ENCODE measurements around the gene WIZ.
A peak's percentile ranks its signal among the peaks of the same experiment; 100 is the strongest.

Gene WIZ

DNA sequence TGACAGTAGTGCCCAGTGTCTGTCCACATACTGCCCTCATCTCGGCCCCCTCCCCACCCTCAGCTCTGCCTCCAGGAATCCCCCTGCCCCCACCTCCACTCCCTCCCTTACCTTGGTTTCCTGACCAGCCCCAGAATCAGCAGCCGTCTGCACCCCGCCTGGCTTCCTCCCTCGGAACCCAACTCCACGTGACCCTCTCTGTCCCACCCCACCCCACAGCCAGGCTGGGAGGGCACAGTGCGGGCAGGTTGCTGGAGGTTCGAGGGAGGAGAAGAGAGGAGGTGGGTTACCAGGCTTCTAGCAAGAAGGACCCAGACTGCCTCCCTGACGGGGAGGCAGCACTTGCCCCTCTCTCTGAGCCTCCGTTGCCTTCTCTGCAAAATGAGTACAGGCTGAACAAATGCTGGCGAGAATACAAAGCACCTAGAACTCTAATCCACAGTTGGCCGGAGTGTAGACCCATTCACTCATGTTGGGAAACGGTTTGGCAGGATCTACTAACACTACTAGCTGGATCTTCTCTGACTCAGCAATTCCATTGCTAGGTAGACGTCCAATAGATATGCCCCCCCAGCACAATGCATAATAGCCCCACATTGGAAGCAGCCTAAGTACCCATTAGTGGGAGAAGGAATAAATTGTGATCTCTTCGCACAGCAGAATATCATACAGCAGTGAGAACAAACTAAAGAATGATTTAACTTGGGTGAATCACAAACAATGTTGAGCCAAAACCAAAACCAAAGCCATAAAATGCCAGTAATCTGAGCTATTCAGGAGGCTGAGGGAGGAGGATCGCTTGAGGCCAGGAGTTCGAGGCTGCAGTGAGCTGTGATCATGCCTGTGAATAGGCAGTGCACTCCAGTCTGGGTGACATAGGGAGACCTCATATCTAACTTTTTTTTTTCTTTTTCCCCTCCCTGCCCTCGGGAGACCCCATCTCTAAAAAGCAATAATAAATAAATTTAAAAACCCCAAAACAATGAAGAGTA, 14.9 kb upstream of the WIZ start, which contains the start of gene RASAL3:
Gene RASAL3, minus strand, starts transcription at position 151 of the 992 bp plus-strand sequence. CDS start 186 bp downstream, outside the sequence.
- DNase-seq = peak in 2 of 3 donors; percentile 74 to 83
- Histone ChIP-seq H3K36me3 (ENCODE audit: control insufficient read depth in 4 of 4, insufficient read depth in 4 of 4, low read length in 3 of 4) (peaks cover 5 to 19% (median 12%) of the 10 kb centered on the region in 4 experiments), H3K4me3 (ENCODE audit: control insufficient read depth in 1 of 7, extremely low read depth in 1 of 7, insufficient read depth in 4 of 7, low read depth in 2 of 7, low read length in 6 of 7) (peak within 1 kb of the TSS; percentile 58 to 84 (median 72)), H3K27me3 (replicated peaks in 2 of 5; ENCODE audit: control insufficient read depth in 4 of 5, insufficient read depth in 5 of 5, low read length in 4 of 5) (no peaks in the 10 kb centered on the region), H3K27ac (ENCODE audit: insufficient read depth in 1 of 2, low read depth in 1 of 2, low read length in 2 of 2, poor library complexity in 1 of 2, severe bottlenecking in 2 of 2) (peak within 1 kb of the TSS; percentile 77 to 90), H3K4me1 (ENCODE audit: control extremely low read depth in 1 of 4, control insufficient read depth in 4 of 4, insufficient read depth in 4 of 4, low read length in 3 of 4) (peaks cover 25 to 82% (median 74%) of the 10 kb centered on the region in 4 experiments), H3K9me3 (ENCODE audit: control extremely low read depth in 1 of 5, control insufficient read depth in 4 of 5, insufficient read depth in 2 of 5, low read depth in 1 of 5, low read length in 4 of 5) (no peaks in the 10 kb centered on the region)
- CTCF ChIA-PET = interaction anchor here (1.2 to 5.6 kb wide), 7 partner anchors 9 to 90 kb away, joined by 3 to 30 read pairs (median 9); partner anchors contain the start of genes AKAP8L and PGLYRP2
- 16% methylated on average over 10 of the region's 17 CpGs for WGBS (ENCODE audit: insufficient coverage)
- POLR2A ChIA-PET = interaction anchor here (0.9 to 2.7 kb wide), 7 partner anchors 10 to 50 kb away, joined by 3 to 17 read pairs (median 12); partner anchors contain the start of genes AKAP8L and PGLYRP2

DNA sequence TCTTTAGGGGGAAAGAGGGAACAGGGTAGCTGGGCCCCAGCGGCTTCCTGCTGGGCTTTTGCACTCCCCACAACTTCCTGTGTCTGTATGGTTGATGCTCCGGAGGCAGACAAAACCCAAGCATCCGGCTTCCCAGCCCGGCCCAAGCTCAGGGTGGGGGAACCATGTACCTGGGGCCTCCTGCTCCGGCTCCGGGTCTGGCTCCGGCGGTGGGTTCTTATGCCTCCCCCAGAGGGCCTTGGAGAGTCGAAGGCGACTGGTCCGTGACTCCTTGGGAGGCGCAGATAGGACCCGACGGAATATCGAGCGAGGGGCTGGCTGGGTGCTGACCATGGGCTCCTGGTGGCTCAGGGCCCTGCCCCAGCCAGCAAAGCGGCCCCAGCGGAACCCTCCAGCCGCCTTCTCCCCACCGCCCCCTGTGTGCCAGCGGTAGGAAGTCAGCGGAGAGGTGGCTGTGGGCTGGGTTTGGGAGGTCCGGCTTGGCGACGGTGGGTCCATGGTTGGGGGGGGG, 14.2 kb upstream of the WIZ start:
- H3K27ac ChIP-seq (ENCODE audit: insufficient read depth in 1 of 2, low read depth in 1 of 2, low read length in 2 of 2, poor library complexity in 1 of 2, severe bottlenecking in 2 of 2) = peak overlapping the region; percentile 77 to 90
- DNase-seq = peak; percentile 72 to 90 (median 86)

DNA sequence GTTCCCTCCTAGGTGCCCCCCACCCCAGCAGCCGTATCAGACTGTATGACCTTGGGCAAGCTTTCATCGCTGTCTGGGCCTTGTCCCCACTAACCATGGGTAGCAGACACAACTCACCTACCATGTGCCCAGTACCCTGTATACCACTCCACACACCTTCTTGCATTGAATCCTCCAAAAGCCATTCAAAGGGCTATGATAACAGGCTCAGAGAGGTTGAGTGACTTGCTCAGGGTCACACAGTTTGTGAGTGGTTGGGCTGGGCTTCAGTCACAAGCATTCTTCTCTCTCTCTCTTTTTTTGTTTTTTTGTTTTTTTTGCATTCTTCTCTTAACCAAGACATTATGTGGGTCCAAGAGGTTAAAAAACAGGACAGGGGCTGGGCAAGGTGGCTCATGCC, 11.9 kb upstream of the WIZ start:
- DNase-seq = no peak
- peaks cover 5 to 38% (median 27%) of the 10 kb centered on the region in 4 experiments for H3K36me3 ChIP-seq (ENCODE audit: control insufficient read depth in 4 of 4, insufficient read depth in 4 of 4, low read length in 3 of 4)
- H3K4me3 ChIP-seq (ENCODE audit: control insufficient read depth in 1 of 7, extremely low read depth in 1 of 7, insufficient read depth in 4 of 7, low read depth in 2 of 7, low read length in 6 of 7) = no peak overlapping the region
- CTCF ChIA-PET = interaction anchor here (1.3 to 3.2 kb wide), 2 partner anchors 10 to 83 kb away, joined by 4 to 16 read pairs; partner anchors contain the start of gene WIZ
- H3K9me3 ChIP-seq (ENCODE audit: control extremely low read depth in 1 of 5, control insufficient read depth in 4 of 5, insufficient read depth in 2 of 5, low read depth in 1 of 5, low read length in 4 of 5) = no peaks in the 10 kb centered on the region
- peak overlapping the region in 1 of 2 experiments; percentile 34 for H3K27ac ChIP-seq (ENCODE audit: insufficient read depth in 1 of 2, low read depth in 1 of 2, low read length in 2 of 2, poor library complexity in 1 of 2, severe bottlenecking in 2 of 2)
- 100% methylated on average over 2 of the region's 2 CpGs for WGBS (ENCODE audit: insufficient coverage)
- H3K27me3 ChIP-seq (replicated peaks in 2 of 5; ENCODE audit: control insufficient read depth in 4 of 5, insufficient read depth in 5 of 5, low read length in 4 of 5) = no peaks in the 10 kb centered on the region
- POLR2A ChIA-PET = no interaction called here
- H3K4me1 ChIP-seq (ENCODE audit: control extremely low read depth in 1 of 4, control insufficient read depth in 4 of 4, insufficient read depth in 4 of 4, low read length in 3 of 4) = peaks cover 21 to 52% (median 45%) of the 10 kb centered on the region in 4 experiments

More for the DNA sequence above, 14.2 kb upstream of the WIZ start:
- CTCF ChIA-PET = interaction anchor here (1.1 to 5.6 kb wide), 9 partner anchors 9 to 91 kb away, joined by 3 to 30 read pairs (median 9); partner anchors contain the start of genes AKAP8L, PGLYRP2 and WIZ
- H3K4me3 ChIP-seq (ENCODE audit: control insufficient read depth in 1 of 7, extremely low read depth in 1 of 7, insufficient read depth in 4 of 7, low read depth in 2 of 7, low read length in 6 of 7) = peak overlapping the region; percentile 58 to 84 (median 72)
- no peaks in the 10 kb centered on the region for H3K9me3 ChIP-seq (ENCODE audit: control extremely low read depth in 1 of 5, control insufficient read depth in 4 of 5, insufficient read depth in 2 of 5, low read depth in 1 of 5, low read length in 4 of 5)
- POLR2A ChIA-PET = interaction anchor here (0.6 to 2.7 kb wide), 12 partner anchors 10 to 87 kb away, joined by 3 to 17 read pairs (median 4); partner anchors contain the start of genes AKAP8, AKAP8L and PGLYRP2
- 0% methylated on average over 16 of the region's 25 CpGs for WGBS (ENCODE audit: insufficient coverage)
- peaks cover 25 to 74% (median 66%) of the 10 kb centered on the region in 4 experiments for H3K4me1 ChIP-seq (ENCODE audit: control extremely low read depth in 1 of 4, control insufficient read depth in 4 of 4, insufficient read depth in 4 of 4, low read length in 3 of 4)
- H3K27me3 ChIP-seq (replicated peaks in 2 of 5; ENCODE audit: control insufficient read depth in 4 of 5, insufficient read depth in 5 of 5, low read length in 4 of 5) = no peaks in the 10 kb centered on the region
- peaks cover 5 to 23% (median 15%) of the 10 kb centered on the region in 4 experiments for H3K36me3 ChIP-seq (ENCODE audit: control insufficient read depth in 4 of 4, insufficient read depth in 4 of 4, low read length in 3 of 4)

DNA sequence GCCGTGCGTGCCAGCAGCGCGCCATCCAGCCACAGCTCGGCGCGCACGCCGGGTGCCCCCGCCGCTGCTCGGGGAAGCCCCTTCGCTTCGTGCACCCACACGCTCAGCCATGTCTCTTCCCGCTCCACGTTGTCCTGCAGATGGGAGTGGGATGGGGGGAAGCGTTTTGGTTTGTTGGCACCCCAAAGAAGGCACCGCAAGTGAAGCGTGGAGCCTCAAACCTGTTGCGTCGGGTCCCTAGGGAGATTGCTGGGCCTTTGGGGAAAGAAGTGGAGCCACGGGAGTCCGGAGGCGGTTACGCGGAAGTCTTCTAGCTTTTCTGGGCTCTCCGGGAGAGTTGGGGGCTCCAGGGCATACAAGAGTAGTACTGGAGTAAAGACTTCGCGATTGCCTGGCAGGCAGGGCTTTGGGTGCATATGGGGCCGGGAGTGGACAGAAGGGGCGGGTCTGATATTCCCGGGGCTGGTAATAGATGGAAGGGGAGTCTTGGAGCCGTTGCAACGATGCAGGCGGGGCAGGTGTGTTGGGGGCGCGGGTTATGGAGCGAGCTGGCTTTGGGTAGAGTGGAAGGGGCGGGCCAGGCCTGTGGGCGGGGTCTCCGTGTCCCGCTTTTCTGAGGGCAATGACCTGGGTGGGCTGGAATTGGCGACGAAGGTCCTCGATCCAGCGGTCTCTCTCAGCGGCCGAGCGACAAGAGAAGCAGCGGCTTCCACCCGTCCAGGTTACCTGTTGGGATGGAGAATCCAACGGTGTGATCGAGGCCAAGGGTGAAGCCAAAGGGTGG, 8.1 kb upstream of the WIZ start:
- Histone ChIP-seq H3K4me1 (ENCODE audit: control extremely low read depth in 1 of 4, control insufficient read depth in 4 of 4, insufficient read depth in 4 of 4, low read length in 3 of 4) (peaks cover 2 to 17% (median 11%) of the 10 kb centered on the region in 4 experiments), H3K4me3 (ENCODE audit: control insufficient read depth in 1 of 7, extremely low read depth in 1 of 7, insufficient read depth in 4 of 7, low read depth in 2 of 7, low read length in 6 of 7) (no peak overlapping the region), H3K36me3 (ENCODE audit: control insufficient read depth in 4 of 4, insufficient read depth in 4 of 4, low read length in 3 of 4) (peaks cover 22 to 76% (median 59%) of the 10 kb centered on the region in 4 experiments), H3K27ac (ENCODE audit: insufficient read depth in 1 of 2, low read depth in 1 of 2, low read length in 2 of 2, poor library complexity in 1 of 2, severe bottlenecking in 2 of 2) (no peak overlapping the region), H3K27me3 (replicated peaks in 2 of 5; ENCODE audit: control insufficient read depth in 4 of 5, insufficient read depth in 5 of 5, low read length in 4 of 5) (no peaks in the 10 kb centered on the region), H3K9me3 (ENCODE audit: control extremely low read depth in 1 of 5, control insufficient read depth in 4 of 5, insufficient read depth in 2 of 5, low read depth in 1 of 5, low read length in 4 of 5) (no peaks in the 10 kb centered on the region)
- ChIA-PET CTCF (interaction anchor here (0.7 to 0.8 kb wide), 2 partner anchors 9 to 379 kb away, joined by 3 read pairs; no protein-coding TSS in a partner anchor), POLR2A (interaction anchor here (0.5 kb wide), 1 partner anchor 891 kb away, joined by 4 read pairs; no protein-coding TSS in a partner anchor)
- DNase-seq = no peak
- WGBS (ENCODE audit: insufficient coverage) = 98% methylated on average over 41 of the region's 54 CpGs

DNA sequence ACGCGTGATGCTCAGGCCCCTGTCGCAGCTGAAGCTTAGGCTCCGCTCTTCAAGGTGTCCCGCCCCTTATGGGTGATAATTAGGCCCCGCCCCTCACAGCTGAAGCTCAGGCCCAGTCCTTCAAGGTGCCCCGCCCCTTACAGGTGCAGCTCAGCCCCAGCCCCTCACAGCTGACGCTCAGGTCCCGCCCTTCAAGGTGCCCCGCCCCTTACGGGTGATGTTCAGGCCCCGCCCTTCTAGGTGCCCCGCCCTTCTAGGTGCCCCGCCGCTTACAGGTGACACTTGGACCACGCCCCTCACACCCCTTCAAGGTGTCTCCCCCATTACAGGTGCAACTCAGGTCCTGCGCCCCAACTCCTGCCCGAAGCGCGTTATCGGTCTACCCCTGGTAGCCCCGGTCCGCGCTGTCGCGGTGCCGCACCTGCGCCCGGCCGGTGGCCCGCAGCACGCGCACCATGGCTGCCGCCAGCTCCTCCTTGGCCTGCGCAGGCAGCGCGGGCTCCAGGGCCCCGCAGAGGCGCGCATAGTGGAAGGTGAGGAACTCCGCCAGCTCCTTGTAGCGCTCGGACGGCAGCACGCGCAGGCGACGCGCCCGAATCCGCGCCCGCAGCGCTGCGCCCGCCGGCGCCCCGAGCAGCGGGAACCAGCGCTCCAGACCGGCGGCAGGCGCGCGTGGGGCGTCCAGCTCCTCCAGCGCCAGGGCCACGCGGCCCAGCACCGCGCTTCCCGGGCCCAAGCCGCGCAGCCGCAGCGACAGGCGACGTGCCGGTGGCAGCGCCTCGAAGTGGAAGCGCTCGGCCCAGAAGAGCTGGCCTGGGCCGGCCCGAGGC, 7.3 kb upstream of the WIZ start:
- no peak for DNase-seq
- 97% methylated on average over 78 of the region's 86 CpGs for WGBS (ENCODE audit: insufficient coverage)
- POLR2A ChIA-PET = interaction anchor here (0.5 to 1.0 kb wide), 3 partner anchors 10 to 110 kb away, joined by 3 to 5 read pairs (median 4); no protein-coding TSS in a partner anchor
- H3K27ac ChIP-seq (ENCODE audit: insufficient read depth in 1 of 2, low read depth in 1 of 2, low read length in 2 of 2, poor library complexity in 1 of 2, severe bottlenecking in 2 of 2) = no peak overlapping the region
- no peaks in the 10 kb centered on the region for H3K9me3 ChIP-seq (ENCODE audit: control extremely low read depth in 1 of 5, control insufficient read depth in 4 of 5, insufficient read depth in 2 of 5, low read depth in 1 of 5, low read length in 4 of 5)
- H3K4me1 ChIP-seq (ENCODE audit: control extremely low read depth in 1 of 4, control insufficient read depth in 4 of 4, insufficient read depth in 4 of 4, low read length in 3 of 4) = peaks cover 0 to 9% (median 4%) of the 10 kb centered on the region in 4 experiments
- CTCF ChIA-PET = interaction anchor here (0.7 to 2.5 kb wide), 5 partner anchors 8 to 379 kb away, joined by 3 to 11 read pairs (median 4); partner anchors contain the start of gene AKAP8L
- H3K4me3 ChIP-seq (ENCODE audit: control insufficient read depth in 1 of 7, extremely low read depth in 1 of 7, insufficient read depth in 4 of 7, low read depth in 2 of 7, low read length in 6 of 7) = no peak overlapping the region
- H3K27me3 ChIP-seq (replicated peaks in 2 of 5; ENCODE audit: control insufficient read depth in 4 of 5, insufficient read depth in 5 of 5, low read length in 4 of 5) = no peaks in the 10 kb centered on the region
- H3K36me3 ChIP-seq (ENCODE audit: control insufficient read depth in 4 of 4, insufficient read depth in 4 of 4, low read length in 3 of 4) = peaks cover 25 to 82% (median 64%) of the 10 kb centered on the region in 4 experiments

Measured in common myeloid progenitor, CD34-positive (primary cell).